GM12875 (cell line): ENCODE measurements around the gene PON1.

Experiments
- H3K4me3 ChIP-seq: one replicate; pipeline ENCODE4 v1.5.1; 2011; ENCODE audit warnings: low read depth, low read length, control low read depth
- TF ChIP-seq, protein P1 (sequence below): IDR thresholded peaks from 2 replicates; pipeline ENCODE4 v1.5.1; 2011; ENCODE audit warnings: low read depth, mild to moderate bottlenecking, control low read depth, inconsistent platforms, low read length, moderate library complexity, borderline replicate concordance; ENCODE audit not compliant: insufficient read depth

The PON1 gene

DNA sequence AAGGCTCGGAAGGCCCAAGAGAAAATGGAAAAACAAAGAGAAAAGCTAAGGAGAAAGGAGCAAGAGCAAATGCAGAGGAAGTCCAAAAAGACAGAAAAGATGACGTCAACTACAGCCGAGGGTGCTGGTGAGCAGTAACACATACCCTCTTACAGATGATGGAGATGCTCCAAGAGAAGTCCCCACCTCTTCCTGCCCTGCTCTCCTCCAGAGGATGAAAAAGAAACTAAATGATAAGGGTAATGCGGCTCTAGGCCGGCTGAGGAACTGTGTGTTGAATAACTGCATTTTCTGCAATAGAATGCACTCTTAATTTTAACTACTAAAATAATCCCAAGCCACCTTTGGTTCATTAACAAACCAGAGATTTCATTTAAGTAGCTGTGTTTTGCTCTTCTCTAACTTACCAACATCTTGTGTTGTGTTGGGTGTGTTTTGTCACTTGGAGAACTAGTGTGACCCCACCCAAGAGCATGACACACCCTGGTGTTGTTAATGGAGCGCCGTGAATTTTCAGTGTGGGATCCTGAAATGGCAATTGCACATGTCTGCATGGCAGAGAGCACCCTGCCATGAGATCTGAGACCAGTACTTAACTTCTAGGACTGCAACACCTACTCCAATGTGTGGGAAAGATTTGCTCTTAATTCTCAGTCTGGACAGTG is 34.0 kb downstream of the PON1 start:
- TF ChIP-seq, protein P1, sequence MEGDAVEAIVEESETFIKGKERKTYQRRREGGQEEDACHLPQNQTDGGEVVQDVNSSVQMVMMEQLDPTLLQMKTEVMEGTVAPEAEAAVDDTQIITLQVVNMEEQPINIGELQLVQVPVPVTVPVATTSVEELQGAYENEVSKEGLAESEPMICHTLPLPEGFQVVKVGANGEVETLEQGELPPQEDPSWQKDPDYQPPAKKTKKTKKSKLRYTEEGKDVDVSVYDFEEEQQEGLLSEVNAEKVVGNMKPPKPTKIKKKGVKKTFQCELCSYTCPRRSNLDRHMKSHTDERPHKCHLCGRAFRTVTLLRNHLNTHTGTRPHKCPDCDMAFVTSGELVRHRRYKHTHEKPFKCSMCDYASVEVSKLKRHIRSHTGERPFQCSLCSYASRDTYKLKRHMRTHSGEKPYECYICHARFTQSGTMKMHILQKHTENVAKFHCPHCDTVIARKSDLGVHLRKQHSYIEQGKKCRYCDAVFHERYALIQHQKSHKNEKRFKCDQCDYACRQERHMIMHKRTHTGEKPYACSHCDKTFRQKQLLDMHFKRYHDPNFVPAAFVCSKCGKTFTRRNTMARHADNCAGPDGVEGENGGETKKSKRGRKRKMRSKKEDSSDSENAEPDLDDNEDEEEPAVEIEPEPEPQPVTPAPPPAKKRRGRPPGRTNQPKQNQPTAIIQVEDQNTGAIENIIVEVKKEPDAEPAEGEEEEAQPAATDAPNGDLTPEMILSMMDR, result no peak
- no peak overlapping the region for H3K4me3 ChIP-seq

DNA sequence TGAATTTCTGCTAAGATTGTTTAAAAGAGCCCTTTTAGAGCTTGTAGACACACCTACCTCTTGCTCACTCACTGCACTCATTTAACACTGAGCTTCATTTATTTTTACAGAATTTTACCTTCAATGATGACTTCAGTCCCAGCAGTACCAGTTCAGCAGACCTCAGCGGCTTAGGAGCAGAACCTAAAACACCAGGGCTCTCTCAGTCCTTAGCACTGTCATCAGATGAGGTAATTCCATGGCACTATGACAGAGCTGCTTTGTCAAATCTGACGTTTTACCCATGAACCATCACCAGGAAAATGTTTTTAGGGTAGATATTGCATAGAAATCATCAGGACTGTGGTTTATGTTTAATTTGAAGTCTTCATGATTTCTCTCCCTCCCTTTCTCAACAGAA is 38.2 kb downstream of the PON1 start:
- TF ChIP-seq, protein P1, result no peak
- no peak overlapping the region for H3K4me3 ChIP-seq

DNA sequence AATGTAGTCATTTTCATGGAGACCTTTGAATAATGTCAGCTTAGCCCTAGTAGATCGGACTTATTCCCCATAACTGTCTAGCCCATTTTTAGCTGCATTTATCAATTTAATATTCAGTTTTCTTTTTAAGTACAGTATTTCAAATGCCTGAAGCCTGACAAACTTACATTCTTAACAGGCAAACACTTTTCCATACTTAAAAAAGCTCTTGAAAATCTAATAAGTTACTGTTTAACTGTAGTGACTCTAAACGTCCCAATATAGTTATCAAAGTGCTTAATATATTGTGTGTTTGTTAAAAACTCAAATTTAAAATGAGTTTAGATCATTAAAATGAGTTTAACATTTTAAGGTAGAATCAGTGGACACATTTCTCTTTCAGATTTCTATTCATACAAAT is 44.9 kb downstream of the PON1 start:
- TF ChIP-seq, protein P1, result no peak
- H3K4me3 ChIP-seq, result no peak overlapping the region

DNA sequence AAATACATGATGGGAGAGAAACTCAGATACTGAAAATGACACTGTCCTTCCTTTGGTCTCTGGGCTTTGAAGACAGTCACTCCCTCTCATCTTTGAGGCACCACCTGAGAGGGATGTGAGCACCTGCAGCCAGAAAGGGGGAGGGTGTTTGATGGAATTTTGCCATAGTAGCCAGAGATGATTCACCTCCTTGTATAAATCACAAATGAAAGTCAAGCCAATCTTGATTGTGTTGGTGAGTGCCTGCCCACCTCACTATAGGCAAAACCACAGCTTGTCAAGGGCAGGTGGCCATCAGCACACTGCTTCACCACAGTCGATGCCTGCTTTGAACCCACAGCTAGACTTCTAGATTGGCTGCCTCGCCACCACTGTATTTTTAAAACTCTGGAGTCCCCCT is 48.2 kb downstream of the PON1 start:
- H3K4me3 ChIP-seq, result no peak overlapping the region
- TF ChIP-seq, protein P1, result no peak

DNA sequence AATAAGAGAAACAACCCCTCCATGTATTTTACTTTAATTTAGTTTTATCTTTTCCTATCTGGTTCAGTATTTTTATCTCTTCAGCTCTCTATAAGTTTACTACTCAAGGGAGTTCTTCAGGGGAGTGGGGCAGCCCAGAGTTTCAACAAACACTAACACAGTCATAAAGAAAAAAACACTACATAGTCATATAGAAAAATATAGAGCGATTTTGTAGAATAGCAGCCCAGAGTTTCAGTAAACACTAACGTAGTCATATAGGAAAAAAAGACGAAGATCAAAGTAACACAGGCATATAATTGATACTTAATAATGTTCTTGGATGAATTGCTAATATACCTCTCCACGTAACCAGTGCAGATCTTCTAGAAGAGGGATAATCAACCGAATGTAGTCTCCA is 54.7 kb downstream of the PON1 start:
- TF ChIP-seq, protein P1, result no peak
- no peak overlapping the region for H3K4me3 ChIP-seq

DNA sequence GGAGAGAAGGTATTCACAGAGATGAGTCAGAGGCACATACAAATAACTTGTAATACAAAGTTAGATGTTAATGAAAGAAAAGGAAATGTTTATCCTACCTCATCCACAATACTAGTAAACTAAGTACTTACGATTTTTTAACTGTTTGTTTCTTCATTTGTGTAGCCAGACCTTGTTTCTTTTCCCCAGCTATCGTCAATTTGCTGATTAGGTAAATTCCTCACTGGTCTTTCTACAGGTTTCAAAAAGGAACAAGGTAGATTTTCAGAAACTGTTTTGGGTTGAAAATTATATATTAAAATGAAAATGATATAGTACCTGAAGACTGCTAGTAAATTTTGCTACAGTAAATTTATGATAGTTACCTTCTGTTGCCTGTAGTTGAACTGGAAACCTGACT is 56.6 kb downstream of the PON1 start:
- TF ChIP-seq, protein P1, result no peak
- H3K4me3 ChIP-seq, result no peak overlapping the region

DNA sequence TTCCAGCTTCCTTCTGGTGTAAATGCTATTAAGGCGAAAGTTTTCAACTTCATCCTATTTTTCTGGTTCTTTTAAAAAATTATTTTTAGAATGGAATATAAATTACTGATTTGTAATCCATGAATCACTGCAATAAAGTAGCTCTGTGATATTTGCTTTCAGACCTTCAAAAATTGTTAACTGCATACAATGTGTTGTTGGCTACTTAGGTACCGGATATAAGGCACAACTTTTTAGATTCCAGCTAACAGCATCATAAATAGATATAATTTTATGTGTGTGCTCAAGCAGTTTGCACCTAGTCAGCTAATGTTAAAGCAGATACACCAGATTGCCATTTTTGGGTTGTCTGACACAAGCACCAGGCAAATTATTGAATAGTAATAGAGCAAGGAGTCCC is 58.7 kb downstream of the PON1 start:
- TF ChIP-seq, protein P1, result no peak
- H3K4me3 ChIP-seq, result no peak overlapping the region
